Measurements from ENCODE around the gene ENTPD7. TPM values are rescaled to one million over a fixed set of nuclear protein-coding genes. Genes with fewer than 3 reads are reported as not detected.

The ENTPD7 gene
- polyA plus RNA-seq, 1 donor = 56.2 TPM

- Histone ChIP-seq H3K36me3 (ENCODE audit: control insufficient read depth, insufficient read depth, low read length) (no peaks in the 10 kb centered on the region), H3K27me3 (ENCODE audit: control insufficient read depth, insufficient read depth, low read length) (no peaks in the 10 kb centered on the region), H3K9me3 (ENCODE audit: control insufficient read depth, low read depth, low read length) (no peaks in the 10 kb centered on the region), H3K4me3 (ENCODE audit: low read length) (no peak overlapping the region), H3K4me1 (ENCODE audit: control insufficient read depth, insufficient read depth, low read length) (no peaks in the 10 kb centered on the region), H3K27ac (ENCODE audit: low read length) (no peak overlapping the region)
- 75% methylated on average over 1 of the region's 2 CpGs for WGBS (ENCODE audit: insufficient coverage, low lambda C conversion rate)
- no peak for DNase-seq
Measured at GRCh38 chr10:99647601-99648151, 11.6 kb upstream of the ENTPD7 start.

GRCh38 chr10:99648717-99649116 lies 10.6 kb upstream of the ENTPD7 start:
- Histone ChIP-seq H3K27ac (ENCODE audit: low read length) (no peak overlapping the region), H3K36me3 (ENCODE audit: control insufficient read depth, insufficient read depth, low read length) (no peaks in the 10 kb centered on the region), H3K9me3 (ENCODE audit: control insufficient read depth, low read depth, low read length) (no peaks in the 10 kb centered on the region), H3K27me3 (ENCODE audit: control insufficient read depth, insufficient read depth, low read length) (no peaks in the 10 kb centered on the region), H3K4me1 (ENCODE audit: control insufficient read depth, insufficient read depth, low read length) (no peaks in the 10 kb centered on the region), H3K4me3 (ENCODE audit: low read length) (no peak overlapping the region)
- DNase-seq = no peak
- 33% methylated on average over 1 of the region's 1 CpG for WGBS (ENCODE audit: insufficient coverage, low lambda C conversion rate)

- no peak overlapping the region for H3K27ac ChIP-seq (ENCODE audit: low read length)
- no peak overlapping the region for H3K4me3 ChIP-seq (ENCODE audit: low read length)
- no peaks in the 10 kb centered on the region for H3K9me3 ChIP-seq (ENCODE audit: control insufficient read depth, low read depth, low read length)
- no peaks in the 10 kb centered on the region for H3K27me3 ChIP-seq (ENCODE audit: control insufficient read depth, insufficient read depth, low read length)
- no peaks in the 10 kb centered on the region for H3K36me3 ChIP-seq (ENCODE audit: control insufficient read depth, insufficient read depth, low read length)
- DNase-seq = no peak
- H3K4me1 ChIP-seq (ENCODE audit: control insufficient read depth, insufficient read depth, low read length) = no peaks in the 10 kb centered on the region
- WGBS (ENCODE audit: insufficient coverage, low lambda C conversion rate) = no CpG with 5 or more reads among the region's 4 CpGs
Measured at GRCh38 chr10:99652800-99653390, 6.4 kb upstream of the ENTPD7 start.

GRCh38 chr10:99654390-99655175 lies 4.7 kb upstream of the ENTPD7 start:
- Histone ChIP-seq H3K4me3 (ENCODE audit: low read length) (no peak overlapping the region), H3K9me3 (ENCODE audit: control insufficient read depth, low read depth, low read length) (no peaks in the 10 kb centered on the region), H3K4me1 (ENCODE audit: control insufficient read depth, insufficient read depth, low read length) (peaks cover 5% of the 10 kb centered on the region), H3K27ac (ENCODE audit: low read length) (no peak overlapping the region), H3K36me3 (ENCODE audit: control insufficient read depth, insufficient read depth, low read length) (no peaks in the 10 kb centered on the region), H3K27me3 (ENCODE audit: control insufficient read depth, insufficient read depth, low read length) (no peaks in the 10 kb centered on the region)
- whole genome bisulfite sequencing (ENCODE audit: insufficient coverage, low lambda C conversion rate) = 92% methylated on average over 4 of the region's 9 CpGs
- no peak for DNase-seq

GRCh38 chr10:99656199-99657064 lies 2.9 kb upstream of the ENTPD7 start:
- Histone ChIP-seq H3K27ac (ENCODE audit: low read length) (no peak overlapping the region), H3K36me3 (ENCODE audit: control insufficient read depth, insufficient read depth, low read length) (no peaks in the 10 kb centered on the region), H3K4me1 (ENCODE audit: control insufficient read depth, insufficient read depth, low read length) (peaks cover 5% of the 10 kb centered on the region), H3K27me3 (ENCODE audit: control insufficient read depth, insufficient read depth, low read length) (no peaks in the 10 kb centered on the region), H3K9me3 (ENCODE audit: control insufficient read depth, low read depth, low read length) (no peaks in the 10 kb centered on the region), H3K4me3 (ENCODE audit: low read length) (no peak overlapping the region)
- no CpG with 5 or more reads among the region's 1 CpG for WGBS (ENCODE audit: insufficient coverage, low lambda C conversion rate)
- DNase-seq = no peak

GRCh38 chr10:99658622-99659030 lies 683 bp upstream of the ENTPD7 start:
- H3K4me3 ChIP-seq (ENCODE audit: low read length) = peak overlapping the region; percentile 95
- peak overlapping the region; percentile 94 for H3K27ac ChIP-seq (ENCODE audit: low read length)
- H3K36me3 ChIP-seq (ENCODE audit: control insufficient read depth, insufficient read depth, low read length) = peaks cover 8% of the 10 kb centered on the region
- no peaks in the 10 kb centered on the region for H3K27me3 ChIP-seq (ENCODE audit: control insufficient read depth, insufficient read depth, low read length)
- H3K9me3 ChIP-seq (ENCODE audit: control insufficient read depth, low read depth, low read length) = no peaks in the 10 kb centered on the region
- DNase-seq = peak; percentile 84 to 93
- peaks cover 9% of the 10 kb centered on the region for H3K4me1 ChIP-seq (ENCODE audit: control insufficient read depth, insufficient read depth, low read length)
- WGBS (ENCODE audit: insufficient coverage, low lambda C conversion rate) = no CpG with 5 or more reads among the region's 24 CpGs

GRCh38 chr10:99659868-99660366 lies 608 bp downstream of the ENTPD7 start:
- H3K4me1 ChIP-seq (ENCODE audit: control insufficient read depth, insufficient read depth, low read length) = peaks cover 13% of the 10 kb centered on the region
- peaks cover 13% of the 10 kb centered on the region for H3K36me3 ChIP-seq (ENCODE audit: control insufficient read depth, insufficient read depth, low read length)
- H3K4me3 ChIP-seq (ENCODE audit: low read length) = peak overlapping the region; percentile 95
- no CpG with 5 or more reads among the region's 10 CpGs for WGBS (ENCODE audit: insufficient coverage, low lambda C conversion rate)
- H3K9me3 ChIP-seq (ENCODE audit: control insufficient read depth, low read depth, low read length) = no peaks in the 10 kb centered on the region
- H3K27ac ChIP-seq (ENCODE audit: low read length) = peak overlapping the region; percentile 94
- peak; percentile 20 to 71 for DNase-seq
- no peaks in the 10 kb centered on the region for H3K27me3 ChIP-seq (ENCODE audit: control insufficient read depth, insufficient read depth, low read length)

- WGBS (ENCODE audit: insufficient coverage, low lambda C conversion rate) = no CpG with 5 or more reads among the region's 6 CpGs
- Histone ChIP-seq H3K27ac (ENCODE audit: low read length) (peak overlapping the region; percentile 94), H3K27me3 (ENCODE audit: control insufficient read depth, insufficient read depth, low read length) (no peaks in the 10 kb centered on the region), H3K4me1 (ENCODE audit: control insufficient read depth, insufficient read depth, low read length) (peaks cover 22% of the 10 kb centered on the region), H3K9me3 (ENCODE audit: control insufficient read depth, low read depth, low read length) (no peaks in the 10 kb centered on the region), H3K4me3 (ENCODE audit: low read length) (peak overlapping the region; percentile 95), H3K36me3 (ENCODE audit: control insufficient read depth, insufficient read depth, low read length) (peaks cover 22% of the 10 kb centered on the region)
- DNase-seq = peak; percentile 46 to 75
Measured at GRCh38 chr10:99660662-99661376, 1.5 kb downstream of the ENTPD7 start.

GRCh38 chr10:99661377-99661763 lies 2.1 kb downstream of the ENTPD7 start:
- no CpG with 5 or more reads among the region's 6 CpGs for WGBS (ENCODE audit: insufficient coverage, low lambda C conversion rate)
- Histone ChIP-seq H3K27ac (ENCODE audit: low read length) (peak overlapping the region; percentile 94), H3K36me3 (ENCODE audit: control insufficient read depth, insufficient read depth, low read length) (peaks cover 28% of the 10 kb centered on the region), H3K4me1 (ENCODE audit: control insufficient read depth, insufficient read depth, low read length) (peaks cover 27% of the 10 kb centered on the region), H3K4me3 (ENCODE audit: low read length) (peak overlapping the region; percentile 95), H3K9me3 (ENCODE audit: control insufficient read depth, low read depth, low read length) (no peaks in the 10 kb centered on the region), H3K27me3 (ENCODE audit: control insufficient read depth, insufficient read depth, low read length) (no peaks in the 10 kb centered on the region)
- DNase-seq = peak; percentile 80 to 90

Measured in large intestine (tissue), 3 donors.